Activated CD4-positive, CD25-positive, alpha-beta regulatory T cell (primary cell): ENCODE data around the gene SNU13.
"Not testable (repeated sequence)": the region's sequence is repeated elsewhere in the genome, so short reads cannot be mapped to it uniquely, and the experiment has no call there.

ENCODE experiments used
- DNase-seq, 4 experiments: peaks; one replicate each; lab custom pipeline; 2025; lab: John Stamatoyannopoulos, UW

The SNU13 gene

GRCh38 chr22:41688365-41689211 lies at the start of gene SNU13:
TSS of gene SNU13 (minus strand) at chr22:41688867. CDS start at chr22:41688796, 71 bp downstream.
- peak; percentile 78 to 89 (median 86) for DNase-seq

- not testable (repeated sequence) for DNase-seq
These were observed 44.6 kb upstream of the SNU13 start for GRCh38 chr22:41733241-41733640.

- no peak for DNase-seq
These were observed 43.6 kb upstream of the SNU13 start for GRCh38 chr22:41732096-41732772.

DNA sequence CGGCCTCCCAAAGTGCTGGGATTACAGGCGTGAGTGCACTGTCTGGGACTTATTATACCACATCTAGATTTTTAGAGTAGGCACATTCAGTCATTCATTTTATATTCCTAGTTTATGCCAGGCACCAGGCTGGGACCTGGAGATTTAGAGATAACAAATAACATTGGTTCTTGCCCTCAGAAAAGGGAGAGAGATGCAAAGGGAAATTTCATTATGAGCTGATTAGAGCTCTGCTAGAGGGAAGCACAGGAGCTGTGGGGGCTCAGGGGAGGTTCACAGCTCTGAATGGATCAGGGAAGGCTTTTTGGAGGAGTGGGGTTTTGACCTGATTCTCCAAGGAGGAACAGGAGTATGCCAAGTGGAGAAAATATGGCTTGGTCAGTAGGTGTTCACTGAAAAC lies 42.9 kb upstream of the SNU13 start:
- DNase-seq: no peak

GRCh38 chr22:41725510-41726110 lies 36.9 kb upstream of the SNU13 start:
- DNase-seq: no peak

DNA sequence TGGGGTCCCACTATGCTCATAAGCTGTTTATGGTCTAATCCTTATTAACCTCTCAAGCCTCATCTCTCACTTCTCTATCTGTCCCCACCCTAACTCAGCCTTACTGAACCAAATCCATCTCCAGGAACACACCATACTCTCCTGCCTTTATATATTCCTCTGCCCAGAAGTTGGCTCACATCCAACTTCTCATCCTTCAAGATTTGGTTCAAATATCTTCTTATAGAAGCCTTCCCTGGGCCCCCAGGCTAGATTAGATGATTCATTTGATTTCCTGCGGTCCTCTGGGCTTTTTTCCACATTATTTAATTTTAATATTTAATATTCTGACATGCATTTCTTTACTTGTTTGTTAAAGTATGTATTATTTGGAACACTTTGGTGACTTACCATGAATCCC lies 33.8 kb upstream of the SNU13 start:
- no peak for DNase-seq

DNA sequence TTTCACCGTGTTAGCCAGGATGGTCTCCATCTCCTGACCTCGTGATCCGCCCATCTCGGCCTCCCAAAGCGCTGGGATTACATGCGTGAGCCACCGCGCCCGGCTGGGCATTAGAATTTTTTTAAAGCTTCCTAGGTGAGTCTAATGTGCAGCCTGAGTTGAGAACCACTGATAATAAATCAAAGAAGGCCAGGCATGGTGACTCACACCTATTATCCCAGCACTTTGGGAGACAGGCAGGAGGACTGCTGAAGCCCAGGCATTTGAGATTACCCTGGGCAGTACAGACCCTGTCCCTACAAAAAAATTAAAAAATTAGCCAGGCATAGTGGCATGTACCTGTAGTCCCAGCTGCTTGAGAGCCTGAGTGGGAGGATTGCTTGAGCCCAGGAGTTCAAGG lies 24.3 kb upstream of the SNU13 start:
- no peak for DNase-seq

DNA sequence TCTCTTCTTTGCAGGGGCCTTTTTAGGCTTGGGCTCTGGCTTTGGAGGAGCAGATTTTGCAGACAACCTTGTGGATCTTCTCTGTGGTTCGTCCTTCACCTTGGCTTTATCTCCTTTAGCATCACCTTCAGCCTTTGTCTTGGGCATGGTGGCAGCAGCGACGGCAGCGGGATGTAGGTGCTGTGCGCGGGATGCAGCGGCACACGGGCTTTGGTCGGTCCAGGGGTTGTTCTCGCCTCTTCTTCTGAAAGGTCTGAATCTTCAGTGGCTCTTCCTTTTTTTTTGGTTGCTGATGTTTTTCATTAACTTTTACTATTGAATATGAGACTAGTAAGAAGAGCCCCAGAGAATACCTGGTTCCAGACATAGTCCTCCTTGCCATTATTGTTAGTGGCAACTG lies 20.7 kb upstream of the SNU13 start:
- DNase-seq: no peak

DNA sequence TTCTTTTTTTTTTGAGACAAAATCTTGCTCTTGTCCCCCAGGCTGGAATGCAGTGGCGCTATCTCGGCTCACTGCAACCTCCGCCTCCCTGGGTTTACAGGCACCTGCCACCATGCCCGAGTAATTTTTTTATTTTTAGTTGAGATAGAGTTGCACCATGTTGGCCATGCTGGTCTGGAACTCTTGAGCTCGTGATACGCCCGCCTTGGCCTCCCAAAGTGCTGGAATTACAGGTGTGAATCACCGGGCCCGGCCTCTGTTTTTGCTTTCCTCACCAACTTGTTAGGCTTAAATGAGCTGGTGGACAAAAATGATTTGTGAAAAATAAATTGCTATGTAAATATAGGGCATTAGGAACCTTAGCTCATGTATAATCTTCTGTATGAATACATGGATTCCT lies 14.1 kb upstream of the SNU13 start:
- no peak for DNase-seq

- no peak for DNase-seq
These were observed 11.4 kb upstream of the SNU13 start for GRCh38 chr22:41700108-41700364.

GRCh38 chr22:41699264-41700107 lies 10.8 kb upstream of the SNU13 start, which contains the start of gene MEI1:
TSS of gene MEI1 (plus strand) at chr22:41699503. CDS start at chr22:41699539, 36 bp downstream.
- peak; percentile 73 to 84 (median 82) for DNase-seq

DNA sequence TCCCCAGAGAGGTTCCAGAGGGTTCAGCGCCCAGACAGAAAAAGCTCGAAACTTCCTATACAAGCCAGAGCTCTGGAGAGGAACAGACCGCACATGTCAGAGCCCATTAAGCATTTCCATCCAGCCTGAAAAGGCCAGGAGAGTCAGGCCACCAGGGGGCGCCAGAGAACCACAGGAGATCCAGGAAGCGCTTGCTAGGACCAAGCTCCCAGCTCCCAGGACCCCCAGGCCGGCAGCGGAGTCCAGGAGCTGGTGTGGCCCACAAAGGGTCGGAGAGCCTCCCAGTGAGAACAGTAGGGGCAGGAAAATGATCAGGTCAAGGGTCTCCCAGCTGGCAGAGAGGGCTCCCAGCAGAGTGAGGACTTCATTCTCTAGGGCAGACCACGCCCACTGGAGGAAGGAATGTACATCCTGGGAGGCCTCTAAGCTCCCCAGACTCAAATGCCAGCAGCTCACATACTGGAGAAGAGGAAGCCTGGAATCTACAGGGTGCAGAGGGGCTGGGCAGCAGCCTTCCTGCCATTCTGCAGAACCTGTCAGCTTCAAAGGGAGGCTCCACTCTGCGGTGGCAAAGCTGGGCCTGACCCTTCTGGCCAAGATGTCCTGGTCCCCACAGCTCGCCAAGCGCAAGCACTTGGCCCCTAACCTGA lies 8.6 kb upstream of the SNU13 start:
- peak; percentile 79 to 98 (median 92) for DNase-seq

DNA sequence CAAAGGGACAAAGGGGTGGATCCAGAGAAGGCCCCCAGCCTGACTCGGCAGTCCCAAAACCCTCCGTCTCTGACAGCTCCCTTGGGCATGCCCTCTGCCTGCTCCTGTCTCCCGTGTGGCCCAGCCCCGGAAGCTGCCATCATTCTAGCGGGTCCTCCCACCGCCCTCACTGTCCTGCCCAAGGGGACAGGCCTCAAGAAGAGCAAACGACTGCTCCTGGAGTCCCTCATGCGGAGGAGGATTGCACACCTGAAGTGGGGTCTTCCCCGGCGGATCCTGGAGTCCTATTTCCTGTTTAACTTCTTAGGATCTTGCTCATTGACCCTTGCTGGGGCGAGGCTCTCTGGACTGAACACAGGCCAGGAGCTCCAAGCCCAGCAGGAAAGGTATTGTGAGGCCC lies 8.0 kb upstream of the SNU13 start:
- DNase-seq: no peak

DNA sequence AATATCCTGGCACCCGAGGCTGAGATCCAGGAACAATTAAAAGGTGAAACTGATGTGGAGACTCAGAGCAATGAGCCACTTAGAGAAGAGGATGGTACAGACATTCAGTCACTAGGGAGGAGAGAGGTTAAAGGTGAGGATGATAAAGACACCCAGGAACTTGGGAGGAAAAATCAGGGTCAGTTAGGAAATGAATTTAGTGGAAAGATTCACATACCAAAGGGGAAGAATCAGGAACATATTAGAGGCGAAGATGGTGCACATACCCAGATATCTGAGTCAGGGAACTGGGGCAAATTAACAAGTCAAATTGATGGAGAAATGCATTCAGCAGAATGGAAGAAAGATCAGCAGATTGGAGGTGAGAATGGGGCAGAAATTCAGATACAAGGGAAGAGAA lies 6.5 kb upstream of the SNU13 start:
- no peak for DNase-seq

DNA sequence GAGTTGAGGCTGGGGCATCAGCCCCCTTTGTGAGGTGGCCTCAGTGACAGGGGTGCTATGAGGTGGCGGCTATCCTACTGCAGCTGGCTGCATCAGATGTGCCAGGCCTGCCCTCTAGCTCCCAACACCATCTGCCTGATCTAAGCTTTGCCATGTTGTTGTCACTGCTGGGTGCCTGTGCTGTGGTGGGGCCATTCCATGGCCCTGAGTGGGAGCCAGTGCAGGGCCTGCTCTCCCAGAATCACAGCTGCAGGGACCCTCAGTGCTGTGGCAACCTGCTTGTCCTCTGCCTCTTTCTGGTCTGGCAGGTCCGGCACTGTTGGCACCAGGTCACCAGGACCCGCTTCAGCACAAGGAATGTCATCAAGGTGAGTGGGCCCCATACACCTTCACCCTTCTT lies 1.8 kb upstream of the SNU13 start:
- DNase-seq: no peak

- peak in 1 of 4 experiments; percentile 12 for DNase-seq
These were observed 734 bp downstream of the SNU13 start for GRCh38 chr22:41687901-41688364.

DNA sequence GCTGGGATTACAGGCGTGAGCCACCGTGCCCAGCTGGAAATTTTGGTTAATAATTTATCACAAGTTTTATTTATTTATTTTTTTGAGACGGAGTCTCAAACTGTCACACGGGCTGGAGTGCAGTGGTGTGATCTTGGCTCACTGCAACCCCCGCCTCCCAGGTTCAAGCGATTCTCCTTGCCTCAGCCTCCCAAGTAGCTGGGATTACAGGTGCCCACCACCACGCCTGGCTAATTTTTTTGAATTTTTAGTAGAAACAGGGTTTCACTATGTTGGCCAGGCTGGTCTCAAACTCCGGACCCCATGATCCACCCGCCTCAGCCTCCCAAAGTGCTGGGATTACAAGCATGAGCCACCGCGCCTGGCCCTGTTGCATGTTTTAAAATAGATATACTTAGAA lies 1.8 kb downstream of the SNU13 start:
- DNase-seq: not testable (repeated sequence)

DNA sequence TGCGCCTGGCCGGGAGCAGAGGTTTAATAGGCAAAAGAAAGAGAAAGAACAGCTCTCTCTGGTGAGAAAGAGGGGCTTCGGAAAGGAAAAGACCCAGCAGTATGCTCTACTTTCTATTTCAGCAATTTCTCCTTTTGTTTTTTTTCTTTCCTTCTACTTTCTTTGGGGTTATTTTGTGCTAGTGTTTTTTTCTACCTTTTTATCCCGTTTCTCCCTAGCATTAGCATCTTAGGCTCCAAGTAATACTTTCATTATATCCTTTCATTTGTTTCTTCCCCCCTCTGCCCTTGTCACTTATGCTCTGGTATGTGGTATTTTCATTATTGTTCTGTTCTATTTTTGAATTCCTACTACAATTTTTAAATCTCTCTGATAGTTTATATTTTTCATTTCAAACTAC lies 4.5 kb downstream of the SNU13 start:
- DNase-seq: no peak

DNA sequence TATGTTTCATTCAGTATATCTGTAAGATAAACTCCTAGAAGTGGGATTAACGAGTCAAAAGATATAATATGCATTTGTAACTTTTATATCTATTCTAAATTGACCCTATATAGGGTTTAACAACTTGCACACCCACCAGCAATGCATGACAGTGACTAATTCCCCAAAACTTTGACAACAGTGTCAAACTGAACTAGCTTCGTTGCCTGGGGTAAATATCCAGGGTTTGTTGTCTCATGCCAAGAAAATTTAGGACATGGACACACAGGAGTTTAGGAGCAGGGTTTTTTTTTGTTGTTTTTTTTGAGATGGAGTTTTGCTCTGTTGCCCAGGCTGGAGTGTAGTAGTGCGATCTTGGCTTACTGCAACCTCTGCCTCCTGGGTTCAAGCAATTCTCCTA lies 5.1 kb downstream of the SNU13 start:
- DNase-seq: no peak

DNA sequence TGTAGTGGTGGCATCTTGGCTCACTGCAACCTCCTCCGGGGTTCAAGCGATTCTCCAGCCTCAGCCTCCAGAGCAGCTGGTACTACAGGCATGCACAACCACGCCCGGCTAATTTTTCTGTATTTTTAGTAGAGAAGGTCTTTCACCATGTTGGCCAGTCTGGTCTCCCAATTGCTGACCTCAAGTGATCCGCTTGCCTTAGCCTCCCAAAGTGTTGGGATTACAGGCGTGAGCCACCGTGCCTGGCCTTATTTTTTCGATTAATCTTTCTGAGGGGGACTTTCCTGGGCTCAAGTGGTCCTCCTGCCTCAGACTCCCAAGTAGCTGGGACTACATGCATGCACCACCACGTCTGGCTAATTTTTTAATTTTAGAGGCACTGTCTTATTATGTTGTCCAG lies 5.6 kb downstream of the SNU13 start:
- no peak for DNase-seq

DNA sequence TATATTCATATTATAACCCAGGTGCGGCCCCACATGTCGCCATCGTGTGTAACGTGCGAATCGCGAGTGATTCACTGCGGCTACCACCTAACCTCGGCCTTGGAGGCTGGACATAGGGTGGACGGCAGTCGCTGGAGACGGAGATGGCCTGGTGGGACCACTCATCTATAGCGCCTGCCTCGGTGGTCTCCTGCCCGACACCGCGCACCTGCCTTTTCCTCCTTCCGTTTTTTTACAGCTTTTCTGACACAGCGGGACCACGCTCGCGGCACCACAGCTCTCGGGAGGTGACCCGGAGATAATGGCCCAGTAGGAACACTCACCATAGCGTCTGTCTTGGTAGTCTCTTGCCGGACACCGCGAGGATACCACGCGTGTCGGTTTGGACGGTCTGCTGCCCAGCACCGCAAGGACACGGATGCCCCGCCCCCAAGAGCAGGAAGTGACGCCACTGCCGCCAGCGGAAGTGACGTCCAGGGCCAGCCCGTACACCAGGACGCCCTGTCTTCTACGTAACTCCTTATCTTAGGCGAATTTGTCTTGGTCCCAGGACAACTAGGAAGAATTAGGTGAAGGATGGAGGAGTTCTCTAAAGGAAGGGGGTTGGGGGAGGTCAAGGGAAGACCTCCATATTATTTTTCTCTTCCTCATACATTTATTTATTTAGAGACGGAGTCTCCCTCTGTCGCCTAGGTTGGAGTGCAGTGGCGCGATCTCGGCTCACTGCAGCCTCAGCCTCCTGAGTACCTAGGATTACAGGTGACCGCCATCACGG lies 6.4 kb downstream of the SNU13 start:
- peak; percentile 58 to 78 (median 68) for DNase-seq
